ENCODE measurements around the gene MAPRE2. TPM values are rescaled to one million over a fixed set of nuclear protein-coding genes. Genes with fewer than 3 reads are reported as not detected.

Gene MAPRE2
- polyA plus RNA-seq, 1 donor from 2014 or later = 58.9 TPM

- no peak for TF ChIP-seq EP300 (conservative IDR thresholded peaks at IDR 0.05; ENCODE audit: poor library complexity, severe bottlenecking)
- TF ChIP-seq POLR2AphosphoS5 (IDR thresholded peaks at IDR 0.05) = no peak
- no peak for TF ChIP-seq REST (IDR thresholded peaks at IDR 0.05; ENCODE audit: borderline replicate concordance)
- no peak for TF ChIP-seq MXI1 (conservative IDR thresholded peaks at IDR 0.05; ENCODE audit: poor library complexity, severe bottlenecking)
- no peak for TF ChIP-seq EZH2 (IDR thresholded peaks at IDR 0.05; ENCODE audit: borderline replicate concordance, insufficient read depth, low read length, poor library complexity, severe bottlenecking)
- no peak for TF ChIP-seq CTCF (IDR thresholded peaks at IDR 0.05; ENCODE audit: poor library complexity, severe bottlenecking)
- TF ChIP-seq RAD21 (conservative IDR thresholded peaks at IDR 0.05) = no peak
- no peak for TF ChIP-seq SMC3 (conservative IDR thresholded peaks at IDR 0.05; ENCODE audit: poor library complexity)
- TF ChIP-seq TAF1 (IDR thresholded peaks at IDR 0.05; ENCODE audit: low read depth) = no peak
- Histone ChIP-seq H3K4me2 (ENCODE audit: low read length) (no peak overlapping the region), H3K27ac (ENCODE audit: low read length) (no peak overlapping the region), H3K4me3 (ENCODE audit: low read length) (no peak overlapping the region), H3K9ac (ENCODE audit: low read length) (no peak overlapping the region), H3K79me2 (replicated peaks; ENCODE audit: insufficient read depth, low read length) (peaks cover 80% of the 10 kb centered on the region), H3F3A (ENCODE audit: insufficient read depth, low read length, poor library complexity, severe bottlenecking) (peaks cover 4% of the 10 kb centered on the region), H4K20me1 (ENCODE audit: insufficient read depth) (peaks cover 32% of the 10 kb centered on the region), H3K27me3 (ENCODE audit: insufficient read depth, low read depth, low read length) (no peaks in the 10 kb centered on the region), H3K36me3 (ENCODE audit: insufficient read depth, low read length) (no peaks in the 10 kb centered on the region), H2AFZ (ENCODE audit: low read depth, low read length) (no peak overlapping the region), H3K9me3 (ENCODE audit: low read length) (no peaks in the 10 kb centered on the region), H3K9me2 (ENCODE audit: insufficient read depth, low read length) (no peaks in the 10 kb centered on the region)
Observed at GRCh38 chr18:35054401-35054800, 13.2 kb downstream of the MAPRE2 start.

GRCh38 chr18:35055105-35055504, 13.9 kb downstream of the MAPRE2 start:
- no peak for TF ChIP-seq SMC3 (conservative IDR thresholded peaks at IDR 0.05; ENCODE audit: poor library complexity)
- no peaks in the 10 kb centered on the region for H3K27me3 ChIP-seq (ENCODE audit: insufficient read depth, low read depth, low read length)
- H3K9me2 ChIP-seq (ENCODE audit: insufficient read depth, low read length) = no peaks in the 10 kb centered on the region
- H2AFZ ChIP-seq (ENCODE audit: low read depth, low read length) = no peak overlapping the region
- peaks cover 2% of the 10 kb centered on the region for H3F3A ChIP-seq (ENCODE audit: insufficient read depth, low read length, poor library complexity, severe bottlenecking)
- H3K9ac ChIP-seq (ENCODE audit: low read length) = no peak overlapping the region
- no peak overlapping the region for H3K27ac ChIP-seq (ENCODE audit: low read length)
- no peak overlapping the region for H3K4me2 ChIP-seq (ENCODE audit: low read length)
- no peaks in the 10 kb centered on the region for H3K9me3 ChIP-seq (ENCODE audit: low read length)
- no peak overlapping the region for H3K4me3 ChIP-seq (ENCODE audit: low read length)
- peaks cover 73% of the 10 kb centered on the region for H3K79me2 ChIP-seq (replicated peaks; ENCODE audit: insufficient read depth, low read length)
- H4K20me1 ChIP-seq (ENCODE audit: insufficient read depth) = peaks cover 31% of the 10 kb centered on the region
- no peaks in the 10 kb centered on the region for H3K36me3 ChIP-seq (ENCODE audit: insufficient read depth, low read length)

- Histone ChIP-seq H3K4me3 (ENCODE audit: low read length) (no peak overlapping the region), H3K79me2 (replicated peaks; ENCODE audit: insufficient read depth, low read length) (peaks cover 72% of the 10 kb centered on the region), H2AFZ (ENCODE audit: low read depth, low read length) (no peak overlapping the region), H3K9ac (ENCODE audit: low read length) (no peak overlapping the region), H3K27me3 (ENCODE audit: insufficient read depth, low read depth, low read length) (no peaks in the 10 kb centered on the region), H4K20me1 (ENCODE audit: insufficient read depth) (peaks cover 30% of the 10 kb centered on the region), H3K4me2 (ENCODE audit: low read length) (no peak overlapping the region), H3K36me3 (ENCODE audit: insufficient read depth, low read length) (no peaks in the 10 kb centered on the region), H3F3A (ENCODE audit: insufficient read depth, low read length, poor library complexity, severe bottlenecking) (no peaks in the 10 kb centered on the region), H3K9me2 (ENCODE audit: insufficient read depth, low read length) (no peaks in the 10 kb centered on the region), H3K27ac (ENCODE audit: low read length) (no peak overlapping the region), H3K9me3 (ENCODE audit: low read length) (no peaks in the 10 kb centered on the region)
- TF ChIP-seq EZH2 (IDR thresholded peaks at IDR 0.05; ENCODE audit: borderline replicate concordance, insufficient read depth, low read length, poor library complexity, severe bottlenecking) (no peak), EP300 (conservative IDR thresholded peaks at IDR 0.05; ENCODE audit: poor library complexity, severe bottlenecking) (no peak)
Observed at GRCh38 chr18:35055726-35056125, 14.5 kb downstream of the MAPRE2 start.
